Activated naive CD4-positive, alpha-beta T cell treated with Interleukin-2 at 50 U/mL for 16 hours (primary cell): ENCODE results near the gene TELO2.

Experiments
- DNase-seq: peaks from one replicate; pipeline ENCODE4 v3.0.0-alpha.2; 2020

TELO2 gene

GRCh38 chr16:1539720-1540555 is 46.8 kb downstream of the TELO2 start:
- DNase-seq, result no peak

DNA sequence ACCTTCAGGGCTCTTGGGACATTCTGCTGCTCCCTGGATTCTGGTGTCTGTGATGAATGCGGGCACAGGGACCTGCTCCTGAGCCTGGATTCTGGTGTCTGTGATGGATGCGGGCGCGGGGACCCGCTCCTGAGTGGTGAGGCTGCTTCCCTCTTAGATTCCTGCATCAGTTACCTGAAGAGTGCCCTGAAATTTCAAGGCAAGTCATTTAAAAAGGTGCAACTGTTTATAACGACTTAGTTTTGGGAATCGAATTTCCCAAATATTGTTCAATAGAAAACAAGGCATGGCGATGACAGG is 47.3 kb downstream of the TELO2 start:
- no peak for DNase-seq

- DNase-seq, result no peak
Measured at GRCh38 chr16:1541293-1542165, 48.4 kb downstream of the TELO2 start.

DNA sequence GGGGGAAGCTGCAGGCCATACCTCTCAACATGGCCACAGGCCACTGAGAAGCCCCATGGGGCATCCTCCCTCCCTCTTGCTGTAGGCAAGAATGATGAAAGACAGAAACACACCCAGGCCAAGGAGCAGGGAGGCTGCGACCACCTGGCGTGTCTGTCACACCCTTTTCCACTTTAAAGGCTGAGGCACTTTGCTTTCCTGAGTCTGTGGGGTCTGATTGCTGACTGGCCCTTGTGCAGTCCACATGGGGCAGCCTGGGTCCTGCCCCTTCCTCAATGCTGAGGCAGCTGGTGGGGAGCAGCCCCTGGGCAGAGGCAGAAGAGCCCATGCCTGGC is 49.0 kb downstream of the TELO2 start:
- no peak for DNase-seq

DNA sequence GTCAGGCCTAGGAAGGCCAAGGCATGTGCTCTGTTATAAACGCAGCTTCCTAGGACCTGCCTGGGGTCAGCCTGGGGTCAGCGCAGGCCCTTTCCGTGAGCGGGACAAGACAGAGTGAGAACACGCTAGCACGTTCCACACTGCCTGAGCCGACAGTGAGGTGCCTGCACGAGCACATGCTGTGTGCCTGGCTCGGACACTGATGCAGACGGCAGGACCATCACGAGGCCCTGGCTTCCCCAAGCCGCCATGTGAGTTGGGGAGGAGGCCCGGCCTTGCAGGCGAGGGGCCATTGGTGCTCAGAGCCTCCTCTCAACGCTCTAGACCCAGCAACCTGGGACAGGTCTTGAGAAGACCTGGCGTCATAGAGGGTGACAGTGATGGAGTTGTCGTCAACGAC is 49.4 kb downstream of the TELO2 start:
- DNase-seq, result no peak

DNA sequence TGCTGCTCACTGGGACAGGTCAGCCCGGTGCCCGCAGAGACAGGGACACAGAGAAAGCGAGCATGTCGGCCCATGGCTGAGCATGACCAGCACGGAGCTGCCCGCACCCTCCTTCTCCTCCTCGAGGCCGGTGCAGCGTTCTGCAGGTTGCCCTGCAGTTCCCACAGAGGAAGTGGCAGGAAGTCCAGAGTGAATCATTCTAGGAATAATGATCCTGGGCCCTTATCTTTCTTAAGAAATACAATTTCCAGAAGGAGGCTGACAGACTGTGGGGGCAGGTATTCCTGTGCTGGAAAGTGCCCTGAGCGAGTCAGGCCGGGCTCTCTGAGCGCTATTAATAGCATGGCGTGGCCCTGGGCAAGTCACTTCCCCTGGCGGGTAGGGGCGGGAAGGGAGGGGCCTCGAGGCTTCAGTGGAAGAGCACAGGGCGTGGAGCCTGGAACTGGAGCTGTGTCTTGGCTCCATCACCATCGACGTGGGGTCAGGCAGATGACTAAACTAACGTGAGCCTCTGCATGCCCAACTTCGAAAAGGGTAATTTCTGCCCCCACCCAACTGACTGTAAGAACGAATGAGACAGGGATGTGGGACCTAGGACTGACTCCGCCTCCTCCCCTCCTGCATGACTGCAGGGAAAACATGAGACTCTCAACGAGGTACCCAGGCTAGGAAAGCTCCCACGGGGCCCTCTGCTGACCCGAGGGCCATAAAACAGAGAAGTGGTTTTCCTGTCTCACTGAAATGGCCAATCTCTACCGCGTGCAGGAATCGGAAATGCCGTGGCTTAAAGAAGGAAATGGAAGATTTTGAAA is 50.1 kb downstream of the TELO2 start:
- peak; percentile 72 for DNase-seq

DNA sequence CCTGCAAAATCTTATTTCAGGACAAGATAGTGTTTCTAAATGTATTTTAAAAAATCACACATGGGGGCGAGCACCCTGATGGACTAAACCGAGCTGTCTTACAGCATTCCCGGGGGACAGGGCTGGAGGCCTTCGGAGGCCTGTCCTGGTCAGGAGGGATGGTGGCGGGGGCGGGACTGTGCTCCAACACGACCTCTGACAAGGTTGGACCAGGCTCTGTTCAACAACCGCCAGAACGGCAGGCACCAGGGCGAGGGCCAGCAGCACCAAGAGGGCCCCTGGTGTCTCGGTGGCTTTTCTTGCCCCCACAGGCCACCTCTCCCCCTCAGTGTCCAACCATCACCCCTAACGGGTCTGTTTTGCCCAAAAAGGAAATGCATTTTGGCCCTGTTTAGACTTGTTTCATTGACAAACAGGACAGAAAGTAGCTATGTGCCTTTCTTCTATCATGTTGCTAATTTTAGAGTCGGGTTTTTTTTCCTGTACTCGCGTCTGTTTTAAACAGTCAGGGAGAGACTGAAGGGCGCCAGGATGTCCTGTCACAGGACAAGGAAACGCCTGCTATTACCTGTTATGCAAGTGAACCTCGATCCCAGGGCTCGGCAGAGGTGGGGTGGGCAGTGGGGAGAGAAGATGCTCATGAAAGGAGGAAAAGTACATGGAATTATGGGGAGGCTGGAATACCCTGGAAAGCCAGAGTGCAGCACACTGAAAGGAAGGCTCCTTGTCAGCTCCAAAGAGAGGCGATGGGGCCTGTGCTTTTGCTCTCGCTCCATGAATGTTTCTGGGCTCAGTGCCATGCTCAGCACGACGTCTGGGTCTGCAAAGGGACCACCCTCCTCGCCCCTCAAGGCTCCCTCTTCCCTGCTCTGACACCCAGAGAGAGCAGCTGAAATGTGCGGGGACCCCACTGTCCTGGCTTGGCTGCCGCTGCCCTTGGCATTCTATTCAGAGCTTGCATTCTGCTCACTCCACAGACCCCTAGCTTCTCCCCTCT is 52.2 kb downstream of the TELO2 start:
- no peak for DNase-seq

DNA sequence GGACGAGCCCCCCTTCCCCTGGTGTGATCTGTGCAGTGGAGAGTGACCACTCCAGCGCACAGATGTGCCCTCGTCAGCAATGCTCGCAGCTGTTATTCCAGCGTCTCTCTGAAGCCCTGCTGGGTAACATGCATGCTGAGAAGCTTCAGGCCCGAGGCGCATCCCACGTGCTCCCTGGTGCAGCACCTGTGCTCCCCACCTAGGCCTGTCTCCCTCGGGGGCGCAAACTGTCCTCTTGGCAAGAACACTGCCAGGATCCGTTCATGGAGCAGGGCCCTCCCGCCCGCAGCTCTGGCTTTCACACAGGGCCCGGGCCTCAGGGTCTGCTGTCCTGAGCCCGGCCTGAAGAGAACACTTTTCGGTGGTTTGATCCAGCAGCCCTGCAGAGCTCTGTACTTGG is 53.3 kb downstream of the TELO2 start:
- no peak for DNase-seq

GRCh38 chr16:1548233-1548632 is 55.1 kb downstream of the TELO2 start:
- no peak for DNase-seq

DNA sequence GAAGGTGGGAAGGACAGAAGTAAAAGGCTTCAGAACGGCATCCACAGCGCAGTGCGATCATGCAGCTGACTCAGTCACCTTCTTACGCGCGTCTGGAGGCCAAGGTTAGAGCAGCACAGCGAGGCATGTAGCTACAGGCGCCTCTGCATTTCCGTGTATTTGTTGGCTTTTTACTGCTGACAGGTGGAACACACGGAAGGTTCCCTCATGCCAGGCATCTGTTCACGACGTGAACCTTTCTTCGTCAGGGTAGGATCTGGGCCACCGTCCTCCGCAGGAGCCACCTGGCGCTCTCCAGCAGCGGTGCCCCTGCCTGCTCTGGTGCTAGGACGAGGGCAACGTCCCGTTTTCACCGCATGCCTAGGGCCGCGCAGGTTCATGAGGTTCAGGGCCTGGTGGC is 55.6 kb downstream of the TELO2 start:
- no peak for DNase-seq

GRCh38 chr16:1550069-1550468 is 56.9 kb downstream of the TELO2 start:
- no peak for DNase-seq

- no peak for DNase-seq
Measured at GRCh38 chr16:1550696-1551095, 57.5 kb downstream of the TELO2 start.

DNA sequence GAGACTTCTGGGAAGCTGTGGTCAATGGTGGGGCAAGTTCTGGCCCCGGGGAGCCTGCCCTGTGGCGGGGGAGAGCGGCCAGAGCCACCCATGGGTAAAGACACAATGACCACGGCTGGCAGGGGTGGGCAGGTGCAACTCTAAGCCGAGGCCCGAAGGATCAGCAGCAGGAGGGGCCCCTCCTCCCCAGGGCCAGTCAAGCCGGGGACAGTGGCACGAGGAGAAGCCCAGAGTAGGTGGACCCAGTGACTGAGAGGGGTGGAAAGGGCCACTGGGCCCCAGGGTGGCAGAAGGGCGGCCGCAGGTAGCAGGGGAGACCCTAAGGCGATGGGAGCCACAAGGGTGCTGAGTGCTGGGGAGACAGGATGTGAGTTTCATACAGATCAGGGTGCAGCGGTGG is 58.0 kb downstream of the TELO2 start:
- no peak for DNase-seq

GRCh38 chr16:1552129-1552528 is 59.0 kb downstream of the TELO2 start:
- DNase-seq, result no peak

DNA sequence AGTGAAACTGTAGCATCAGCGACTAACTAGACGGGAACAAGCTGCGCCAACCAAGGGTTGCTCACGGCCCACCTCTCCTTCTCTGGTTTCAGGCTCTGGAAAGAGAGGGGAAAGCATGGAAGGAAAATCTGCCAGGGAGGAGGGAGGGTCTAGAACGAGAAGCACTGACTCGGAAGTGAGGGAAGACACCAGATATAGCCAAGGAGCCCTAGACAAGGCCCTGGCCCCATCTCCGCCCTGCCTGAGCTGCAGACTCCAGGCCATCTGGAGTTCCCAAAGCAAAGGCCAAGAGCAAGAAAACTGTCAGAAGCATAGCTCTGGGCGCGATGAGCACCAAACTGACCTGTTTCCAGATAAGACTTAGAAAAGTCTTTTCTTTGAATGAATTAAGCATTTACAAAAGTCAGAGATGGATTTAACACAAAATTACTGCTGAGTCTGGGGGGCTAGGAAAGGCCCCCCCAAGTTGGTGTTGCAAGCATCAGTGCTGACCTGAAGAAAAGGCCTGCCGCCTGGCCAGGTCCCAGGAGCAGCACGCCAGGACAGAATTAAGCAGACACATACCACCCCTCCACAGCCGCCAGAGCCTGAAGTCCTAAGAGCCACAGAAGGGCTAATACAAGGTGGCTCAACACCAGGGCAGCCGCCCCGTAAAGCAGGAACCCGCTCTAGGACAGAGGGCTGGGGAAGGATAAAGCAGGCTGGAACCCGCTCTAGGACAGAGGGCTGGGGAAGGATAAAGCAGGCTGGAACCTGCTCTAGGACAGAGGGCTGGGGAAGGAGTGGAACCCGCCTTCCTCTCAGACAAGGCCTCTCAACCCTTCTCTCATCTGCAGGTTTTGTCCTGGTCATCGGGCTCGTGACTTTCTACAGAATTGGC is 61.0 kb downstream of the TELO2 start:
- no peak for DNase-seq

- no peak for DNase-seq
Measured at GRCh38 chr16:1554826-1555445, 61.8 kb downstream of the TELO2 start.

DNA sequence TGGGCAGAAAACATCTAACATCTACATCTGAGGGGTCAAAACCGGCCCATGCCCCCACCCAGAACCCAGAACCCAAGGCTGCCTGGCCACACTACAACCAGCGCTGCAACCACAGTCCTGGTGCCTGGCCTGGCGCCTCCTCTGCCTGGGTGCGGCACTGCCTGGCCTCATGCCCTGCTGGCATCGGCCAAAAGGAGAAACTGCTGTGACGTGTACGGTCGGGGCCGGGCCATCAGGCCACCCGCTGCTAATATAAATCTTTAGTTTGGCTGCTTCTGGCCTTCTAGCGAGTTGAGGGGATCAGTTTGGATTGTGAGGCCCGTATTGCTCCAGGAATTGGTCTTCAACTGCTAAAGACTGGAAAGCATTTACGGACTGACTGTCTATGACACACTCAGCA is 63.1 kb downstream of the TELO2 start:
- DNase-seq, result no peak

GRCh38 chr16:1557074-1557473 is 63.9 kb downstream of the TELO2 start:
- DNase-seq, result no peak

DNA sequence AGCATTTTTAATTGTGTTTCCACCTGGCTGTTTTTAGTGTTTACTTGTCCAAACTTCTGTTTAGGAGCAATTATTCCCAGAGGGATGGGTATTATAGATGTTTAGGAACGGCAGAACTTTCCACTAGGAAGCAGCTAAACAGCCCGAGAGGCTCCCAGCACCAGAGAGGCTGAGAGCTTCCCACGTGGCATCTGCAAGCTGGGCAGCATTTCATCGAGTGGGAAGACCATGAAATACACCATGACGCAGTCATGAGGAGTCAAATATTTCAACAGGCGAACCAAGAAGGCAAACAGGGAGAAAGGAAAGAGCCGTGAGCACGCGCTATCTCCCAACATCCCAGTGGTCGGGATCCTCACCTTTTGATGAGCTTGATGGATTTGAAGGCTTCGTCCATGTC is 64.4 kb downstream of the TELO2 start:
- no peak for DNase-seq

DNA sequence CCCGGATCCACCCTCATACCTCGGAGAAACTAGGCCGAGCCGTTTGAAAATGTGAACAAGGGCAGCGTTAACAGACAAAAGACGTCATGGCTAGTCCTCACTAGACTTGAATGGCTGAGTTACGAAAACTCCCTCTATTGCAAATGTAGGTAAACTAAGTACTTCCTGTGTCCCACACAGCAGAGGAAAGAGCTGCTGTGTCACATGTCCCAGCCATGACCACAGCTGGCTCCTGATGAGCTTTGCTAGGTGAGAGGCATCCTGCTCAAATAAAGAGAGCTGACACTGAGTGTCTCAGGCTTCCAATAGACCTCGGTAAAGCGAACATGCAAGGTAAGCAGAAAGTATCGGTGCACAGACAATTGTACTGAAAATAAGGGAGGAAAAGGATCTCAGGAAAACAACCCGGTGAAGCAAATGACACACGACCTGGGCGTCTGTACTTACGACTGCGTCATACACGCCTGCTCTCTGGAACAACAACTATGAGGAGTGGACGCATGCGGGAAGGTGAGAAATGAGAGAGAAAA is 66.4 kb downstream of the TELO2 start:
- DNase-seq, result peak; percentile 34
